ENCODE results near the gene SHB. TPM values are rescaled to one million over a fixed set of nuclear protein-coding genes. Genes with fewer than 3 reads are reported as not detected.

Gene SHB
- total and polyA plus RNA-seq, 2 of the 8 experiments (the other 6 are each of a cell fraction or from before 2014, with no cell fraction given), result 4.1 to 12.6 TPM

GRCh38 chr9:38092200-38092524 lies 23.1 kb upstream of the SHB start:
- Histone ChIP-seq H3K4me1 (replicated peaks in 1 of 4; ENCODE audit: control insufficient read depth in 3 of 4, insufficient read depth in 4 of 4, low read length in 3 of 4) (peaks cover 0 to 6% (median 2%) of the 10 kb centered on the region in 4 experiments; a peak in 6 of 7 replicates), H3K4me2 (ENCODE audit: insufficient read depth in 1 of 2, low read depth in 2 of 2, low read length in 2 of 2) (no peak overlapping the region), H3K14ac (ENCODE audit: insufficient read length) (no peak overlapping the region), H4K91ac (replicated peaks; ENCODE audit: insufficient read length, low read length) (no peak overlapping the region), H2BK12ac (ENCODE audit: low read depth, low read length) (no peak overlapping the region), H3K79me1 (ENCODE audit: low read depth, low read length) (no peaks in the 10 kb centered on the region), H4K5ac (ENCODE audit: insufficient read length, low read depth, low read length) (no peak overlapping the region), H3K4me3 (ENCODE audit: extremely low read depth in 1 of 4, insufficient read depth in 2 of 4, low read depth in 3 of 4, low read length in 4 of 4) (no peak overlapping the region), H2BK120ac (replicated peaks; ENCODE audit: low read depth, low read length) (no peak overlapping the region), H3K9me3 (ENCODE audit: insufficient read depth in 2 of 2, low read depth in 1 of 2, low read length in 1 of 2) (no peaks in the 10 kb centered on the region), H2AK5ac (ENCODE audit: low read depth, low read length) (no peak overlapping the region), H3K27me3 (replicated peaks in 1 of 4; ENCODE audit: control insufficient read depth in 3 of 4, extremely low read depth in 1 of 4, insufficient read depth in 3 of 4, low read length in 3 of 4) (no peaks in the 10 kb centered on the region), H2BK20ac (ENCODE audit: low read length) (no peak overlapping the region), H2BK5ac (ENCODE audit: low read depth, low read length) (no peak overlapping the region), H3K56ac (replicated peaks; ENCODE audit: insufficient read length, low read depth, low read length) (no peak overlapping the region), H4K20me1 (replicated peaks in 1 of 2; ENCODE audit: control insufficient read depth in 1 of 2, insufficient read depth in 2 of 2, low read length in 2 of 2) (no peaks in the 10 kb centered on the region), H3K27ac (ENCODE audit: low read depth, low read length) (no peak overlapping the region), H3K36me3 (ENCODE audit: control insufficient read depth in 2 of 4, insufficient read depth in 4 of 4, low read length in 3 of 4) (no peaks in the 10 kb centered on the region), H3K79me2 (ENCODE audit: control insufficient read depth in 1 of 2, insufficient read depth in 2 of 2, low read length in 2 of 2) (no peaks in the 10 kb centered on the region), H3K9ac (replicated peaks in 1 of 4; ENCODE audit: extremely low read depth in 1 of 4, low read depth in 3 of 4, low read length in 3 of 4) (no peak overlapping the region), H2BK15ac (ENCODE audit: low read length) (no peak overlapping the region), H3K23me2 (ENCODE audit: low read depth, low read length) (no peaks in the 10 kb centered on the region; the same call in 1 of the 2 replicates), H3K4ac (replicated peaks; ENCODE audit: insufficient read length, low read depth, low read length) (no peak overlapping the region), H4K8ac (ENCODE audit: extremely low read depth, insufficient read depth, low read length) (no peak overlapping the region), H3K23ac (ENCODE audit: insufficient read length) (no peak overlapping the region), H2AFZ (ENCODE audit: low read length) (no peak overlapping the region), H3K18ac (ENCODE audit: extremely low read depth, low read length) (no peak overlapping the region)
- ChIA-PET CTCF (ENCODE audit: partially characterized antibody) (interaction anchor here (1.0 to 1.4 kb wide), 5 partner anchors 12 to 172 kb away, joined by 4 to 7 read pairs (median 5); no protein-coding TSS in a partner anchor), POLR2A (ENCODE audit: partially characterized antibody) (no interaction called here)
- 89% methylated on average over 5 of the region's 5 CpGs; no CpG with 5 or more reads in 1 of the 2 experiments for WGBS, 2 experiments (ENCODE audit: extremely low coverage in 1 of 2, insufficient coverage in 1 of 2, insufficient read length in 1 of 2, insufficient replicate concordance in 2 of 2, low coverage in 1 of 2, low lambda C conversion rate in 2 of 2, missing lambda C conversion rate in 1 of 2)
- FAIRE-seq (no peak), DNase-seq (ENCODE audit: low read depth in 1 of 2, low spot score in 2 of 2) (no peak)
- TF ChIP-seq ZNF274 (IDR thresholded peaks at IDR 0.05; ENCODE audit: borderline replicate concordance, extremely low read depth, low read length) (no peak), GTF2F1 (IDR thresholded peaks at IDR 0.05; ENCODE audit: borderline replicate concordance, low read depth, low read length) (no peak), TAF7 (optimal IDR thresholded peaks at IDR 0.05; ENCODE audit: borderline replicate concordance, low read depth, low read length) (no peak), RBBP5 (IDR thresholded peaks at IDR 0.05; ENCODE audit: borderline replicate concordance, low read depth, low read length) (no peak), TAF1 (IDR thresholded peaks at IDR 0.05; ENCODE audit: low read depth, low read length) (no peak), CTCF (IDR thresholded peaks at IDR 0.05; ENCODE audit: control extremely low read depth in 1 of 3, insufficient read depth in 1 of 3, low read depth in 1 of 3, low read length in 3 of 3) (no peak), PHF8 (conservative IDR thresholded peaks at IDR 0.05; ENCODE audit: low read depth, low read length) (no peak), ASH2L (IDR thresholded peaks at IDR 0.05; ENCODE audit: low read length) (no peak), FOSL1 (IDR thresholded peaks at IDR 0.05; ENCODE audit: insufficient read depth, low read depth, low read length) (no peak), NANOG (IDR thresholded peaks at IDR 0.05; ENCODE audit: insufficient read depth, low read depth, low read length, poor library complexity, severe bottlenecking) (no peak)
- TF ChIP-seq, protein P1, sequence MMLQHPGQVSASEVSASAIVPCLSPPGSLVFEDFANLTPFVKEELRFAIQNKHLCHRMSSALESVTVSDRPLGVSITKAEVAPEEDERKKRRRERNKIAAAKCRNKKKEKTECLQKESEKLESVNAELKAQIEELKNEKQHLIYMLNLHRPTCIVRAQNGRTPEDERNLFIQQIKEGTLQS (IDR thresholded peaks at IDR 0.05; ENCODE audit: insufficient read depth, low read depth, low read length), result no peak
